Mesendoderm (in vitro differentiated cells): ENCODE results near the gene URI1.

Experiments
- DNase-seq: peaks from one replicate; pipeline ENCODE4 v3.0.0; 2013
- H2AK5ac ChIP-seq: 2 replicates; pipeline ENCODE4 v1.6.1; 2013; ENCODE audit warnings: low read length, inconsistent platforms
- H2BK120ac ChIP-seq: 2 replicates; pipeline ENCODE4 v1.6.1; 2013; ENCODE audit warnings: low read depth, mild to moderate bottlenecking, low read length, moderate library complexity, mixed read lengths
- H2BK15ac ChIP-seq: replicated peaks from 2 replicates; pipeline ENCODE4 v1.6.1; 2013; ENCODE audit warnings: low read depth, mild to moderate bottlenecking, moderate library complexity
- H2BK5ac ChIP-seq: 2 replicates; pipeline ENCODE4 v1.6.1; 2013; ENCODE audit warnings: low read length, inconsistent platforms
- H3K18ac ChIP-seq: 2 replicates; pipeline ENCODE4 v1.6.1; 2013; ENCODE audit warnings: mild to moderate bottlenecking, low read length, mixed read lengths
- H3K23ac ChIP-seq: one replicate; pipeline ENCODE4 v1.6.1; 2013; ENCODE audit warnings: low read length
- H3K27ac ChIP-seq: 2 replicates; pipeline ENCODE4 v1.5.1; 2013; ENCODE audit warnings: low read depth, mild to moderate bottlenecking, inconsistent platforms, low read length, moderate library complexity
- H3K27me3 ChIP-seq: 2 replicates; pipeline ENCODE4 v1.6.1; 2013; ENCODE audit warnings: low read length, control low read depth, mild to moderate bottlenecking, inconsistent platforms; ENCODE audit not compliant: insufficient read depth, poor library complexity
- H3K36me3 ChIP-seq: 2 replicates; pipeline ENCODE4 v1.6.1; 2013; ENCODE audit warnings: low read length, inconsistent platforms; ENCODE audit not compliant: control insufficient read depth, insufficient read depth
- H3K4ac ChIP-seq: one replicate; pipeline ENCODE4 v1.6.1; 2013; ENCODE audit warnings: low read depth, mild to moderate bottlenecking, low read length, moderate library complexity
- H3K4me1 ChIP-seq: 2 replicates; pipeline ENCODE4 v1.6.1; 2013; ENCODE audit warnings: low read depth, low read length, inconsistent platforms; ENCODE audit not compliant: control insufficient read depth
- H3K4me2 ChIP-seq: 2 replicates; pipeline ENCODE4 v1.6.1; 2013; ENCODE audit warnings: low read length
- H3K4me3 ChIP-seq: 2 replicates; pipeline ENCODE4 v1.5.1; 2013; ENCODE audit warnings: mild to moderate bottlenecking, low read length
- H3K56ac ChIP-seq: one replicate; pipeline ENCODE4 v1.6.1; 2013; ENCODE audit warnings: low read length
- H3K79me1 ChIP-seq: 2 replicates; pipeline ENCODE4 v1.6.1; 2013; ENCODE audit warnings: low read length, inconsistent platforms
- H3K79me2 ChIP-seq: 2 replicates; pipeline ENCODE4 v1.6.1; 2013; ENCODE audit warnings: mild to moderate bottlenecking, low read length; ENCODE audit not compliant: control insufficient read depth, insufficient read depth
- H3K9ac ChIP-seq: 2 replicates; pipeline ENCODE4 v1.6.1; 2013; ENCODE audit warnings: low read length, inconsistent platforms
- H4K5ac ChIP-seq: one replicate; pipeline ENCODE4 v1.6.1; 2013; ENCODE audit warnings: low read length
- H4K8ac ChIP-seq: one replicate; pipeline ENCODE4 v1.6.1; 2013; ENCODE audit warnings: low read depth, mild to moderate bottlenecking, control low read depth, low read length, moderate library complexity
- WGBS: extraction: QIAGEN DNeasy Blood & Tissue Kit; methylation state at CpG from one replicate; pipeline ENCODE4 v1.1.7; 2013; ENCODE audit warnings: low lambda C conversion rate, missing lambda C conversion rate; ENCODE audit not compliant: insufficient coverage; ENCODE audit errors: extremely low coverage; 5-methylcytosine and 5-hydroxymethylcytosine counted together

Gene URI1

DNA sequence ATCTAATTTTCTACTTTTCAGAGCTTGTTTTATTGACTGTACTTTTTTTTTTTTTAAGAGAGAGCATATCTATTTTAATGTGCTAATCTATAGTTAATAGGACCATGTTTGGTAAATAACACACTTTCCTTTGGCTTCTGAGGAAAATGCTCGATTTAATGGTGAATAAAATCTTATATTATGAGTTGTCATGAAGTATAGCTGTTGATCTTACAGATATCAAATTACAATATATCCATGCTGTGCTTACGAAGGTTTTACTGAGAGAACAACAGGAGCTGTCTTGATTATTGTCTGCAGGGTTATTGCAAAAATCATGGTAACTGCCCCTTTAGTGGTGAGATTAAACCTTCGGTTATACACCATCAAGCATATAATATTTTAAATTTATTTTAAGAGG, 29.6 kb downstream of the URI1 start:
- Histone ChIP-seq H4K8ac (no peak overlapping the region), H3K79me1 (peaks cover 7% of the 10 kb centered on the region), H4K5ac (no peak overlapping the region), H2BK120ac (no peak overlapping the region), H3K56ac (no peak overlapping the region), H2BK5ac (no peak overlapping the region), H3K79me2 (peaks cover 34% of the 10 kb centered on the region), H3K9ac (no peak overlapping the region), H3K4me1 (no peaks in the 10 kb centered on the region), H3K27me3 (no peaks in the 10 kb centered on the region), H3K36me3 (no peaks in the 10 kb centered on the region), H3K4me3 (no peak overlapping the region), H2AK5ac (no peak overlapping the region), H3K27ac (no peak overlapping the region), H3K4ac (no peak overlapping the region), H2BK15ac (no peak overlapping the region), H3K4me2 (no peak overlapping the region), H3K23ac (no peak overlapping the region), H3K18ac (no peak overlapping the region)
- no peak for DNase-seq
- no CpG with 5 or more reads among the region's 3 CpGs for WGBS

DNA sequence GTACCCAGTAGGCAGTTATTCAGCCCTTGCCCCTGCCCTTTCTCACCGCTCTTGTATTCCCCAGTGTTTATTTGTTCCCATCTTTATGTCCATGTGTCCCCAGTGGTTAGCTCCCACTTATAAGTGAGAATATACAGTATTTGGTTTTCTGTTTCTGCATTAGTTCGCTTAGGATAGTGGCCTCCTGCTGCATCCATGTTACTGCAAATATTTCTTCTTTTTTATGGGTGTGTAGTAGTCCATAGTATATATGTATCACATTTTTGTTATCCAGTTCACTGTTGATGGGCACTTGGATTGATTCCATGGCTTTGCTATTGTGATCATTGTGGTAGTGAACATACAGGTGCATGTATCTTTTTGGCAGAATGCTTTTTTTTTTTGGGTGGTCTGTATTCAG, 32.7 kb downstream of the URI1 start:
- Histone ChIP-seq H3K79me2 (peaks cover 25% of the 10 kb centered on the region), H3K4ac (no peak overlapping the region), H3K4me1 (no peaks in the 10 kb centered on the region), H3K27me3 (no peaks in the 10 kb centered on the region), H3K56ac (no peak overlapping the region), H2BK5ac (no peak overlapping the region), H4K8ac (no peak overlapping the region), H3K4me3 (no peak overlapping the region), H3K79me1 (peaks cover 7% of the 10 kb centered on the region), H3K23ac (no peak overlapping the region), H3K4me2 (no peak overlapping the region), H3K27ac (no peak overlapping the region), H2BK120ac (no peak overlapping the region), H2BK15ac (no peak overlapping the region), H2AK5ac (no peak overlapping the region), H3K18ac (no peak overlapping the region), H3K36me3 (no peaks in the 10 kb centered on the region), H3K9ac (no peak overlapping the region), H4K5ac (no peak overlapping the region)
- DNase-seq, result no peak
- WGBS, result no CpG with 5 or more reads among the region's 2 CpGs

DNA sequence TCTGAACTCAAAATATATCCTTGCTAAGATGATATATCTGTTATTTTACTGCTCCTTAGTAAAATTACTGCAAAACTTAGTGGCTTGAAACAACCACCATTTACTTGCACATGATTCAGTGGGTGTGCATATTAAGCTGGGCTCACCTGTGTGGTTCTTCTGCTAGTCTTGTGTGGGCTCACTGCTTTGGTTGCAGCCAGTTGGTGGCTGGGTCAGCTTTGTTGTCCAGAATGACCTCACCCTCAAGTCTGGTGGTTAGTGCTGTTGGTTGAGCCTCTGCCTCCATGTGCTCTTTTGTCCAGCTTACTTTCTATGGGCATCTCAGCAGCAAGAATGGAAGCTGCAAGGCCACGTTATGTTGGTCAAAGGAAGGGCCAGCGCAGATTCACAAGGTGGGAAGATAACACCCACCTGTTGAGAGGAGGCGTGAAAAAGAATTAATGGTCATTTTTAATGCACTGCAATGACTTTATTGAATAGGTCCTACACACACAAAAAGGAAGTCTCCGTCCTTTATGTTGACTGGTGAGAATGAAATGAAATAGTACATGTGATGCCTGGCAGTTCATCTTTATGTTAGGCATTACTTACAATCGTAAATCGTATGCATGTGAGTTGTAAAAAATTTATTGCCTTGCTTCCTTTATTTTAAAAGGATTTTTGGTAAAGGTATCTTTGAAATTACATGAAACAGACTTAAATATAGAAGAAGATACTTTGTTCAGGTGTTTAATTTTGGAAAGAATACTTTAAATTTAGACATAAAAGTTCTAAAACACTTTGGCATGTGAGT, 34.3 kb downstream of the URI1 start:
- H3K36me3 ChIP-seq, result no peaks in the 10 kb centered on the region
- H2BK15ac ChIP-seq, result no peak overlapping the region
- no peak overlapping the region for H3K9ac ChIP-seq
- H3K4ac ChIP-seq, result no peak overlapping the region
- no peak overlapping the region for H3K27ac ChIP-seq
- H3K27me3 ChIP-seq, result no peaks in the 10 kb centered on the region
- no peak overlapping the region for H3K4me2 ChIP-seq
- no peak overlapping the region for H4K8ac ChIP-seq
- H3K4me1 ChIP-seq, result no peaks in the 10 kb centered on the region
- no peak overlapping the region for H4K5ac ChIP-seq
- no peak for DNase-seq
- peaks cover 22% of the 10 kb centered on the region for H3K79me2 ChIP-seq
- no peak overlapping the region for H3K56ac ChIP-seq
- WGBS, result no CpG with 5 or more reads among the region's 6 CpGs
- peaks cover 7% of the 10 kb centered on the region for H3K79me1 ChIP-seq
- H3K4me3 ChIP-seq, result no peak overlapping the region
- no peak overlapping the region for H2AK5ac ChIP-seq
- H2BK120ac ChIP-seq, result no peak overlapping the region
- H3K23ac ChIP-seq, result no peak overlapping the region
- no peak overlapping the region for H2BK5ac ChIP-seq
- H3K18ac ChIP-seq, result no peak overlapping the region

DNA sequence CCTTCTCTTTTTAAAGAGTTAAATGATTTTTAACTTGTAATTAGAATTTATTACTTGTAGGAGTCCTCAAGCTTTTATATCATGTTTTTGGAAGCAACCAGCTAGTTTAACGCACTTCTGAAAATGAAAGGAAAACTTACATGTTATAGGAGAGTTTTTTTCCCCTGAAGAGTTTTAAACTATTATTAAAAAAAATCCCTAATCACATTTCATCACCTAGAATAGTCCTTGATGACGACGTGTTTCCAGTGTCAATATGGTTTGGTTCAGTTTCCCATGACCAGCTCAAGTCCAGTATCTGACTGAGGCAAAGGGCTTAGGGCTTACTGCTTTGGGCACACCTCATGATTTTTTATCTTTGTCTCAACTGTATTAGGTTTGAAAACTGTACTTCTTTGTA, 36.0 kb downstream of the URI1 start:
- H2BK5ac ChIP-seq, result no peak overlapping the region
- no peak overlapping the region for H2BK15ac ChIP-seq
- no peak overlapping the region for H3K27ac ChIP-seq
- H3K18ac ChIP-seq, result no peak overlapping the region
- no peaks in the 10 kb centered on the region for H3K27me3 ChIP-seq
- no peak overlapping the region for H2BK120ac ChIP-seq
- H3K79me1 ChIP-seq, result peaks cover 7% of the 10 kb centered on the region
- no peak overlapping the region for H3K23ac ChIP-seq
- no peaks in the 10 kb centered on the region for H3K4me1 ChIP-seq
- H3K4me3 ChIP-seq, result no peak overlapping the region
- no peak overlapping the region for H3K9ac ChIP-seq
- H3K36me3 ChIP-seq, result no peaks in the 10 kb centered on the region
- H4K8ac ChIP-seq, result no peak overlapping the region
- H3K56ac ChIP-seq, result no peak overlapping the region
- WGBS, result no CpG with 5 or more reads among the region's 3 CpGs
- no peak overlapping the region for H4K5ac ChIP-seq
- H3K79me2 ChIP-seq, result peaks cover 18% of the 10 kb centered on the region
- DNase-seq, result no peak
- H3K4ac ChIP-seq, result no peak overlapping the region
- H2AK5ac ChIP-seq, result no peak overlapping the region
- H3K4me2 ChIP-seq, result no peak overlapping the region

DNA sequence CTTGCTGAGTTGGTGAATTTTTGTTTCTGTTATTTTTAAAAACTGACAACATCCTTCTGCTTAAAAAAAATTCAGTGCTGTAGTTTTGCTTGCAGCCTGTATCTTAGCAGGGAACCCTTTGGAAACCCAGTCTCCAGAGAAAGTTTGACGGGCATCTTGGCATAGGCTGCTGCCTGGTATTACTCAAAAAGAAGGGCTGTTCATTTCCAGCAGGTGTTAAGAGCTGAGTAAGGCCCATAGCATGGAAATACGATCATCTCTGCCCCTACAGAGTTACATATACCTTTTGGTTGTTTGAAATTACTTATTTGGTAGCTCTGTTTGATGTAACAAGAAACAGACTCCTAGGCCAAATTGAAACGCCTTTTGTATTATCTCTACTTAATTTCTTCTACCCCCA, 41.5 kb downstream of the URI1 start:
- Histone ChIP-seq H2BK120ac (no peak overlapping the region), H3K27ac (no peak overlapping the region), H3K4me2 (no peak overlapping the region), H2BK5ac (no peak overlapping the region), H4K8ac (no peak overlapping the region), H3K23ac (no peak overlapping the region), H2BK15ac (no peak overlapping the region), H3K79me1 (no peaks in the 10 kb centered on the region), H3K18ac (no peak overlapping the region), H3K79me2 (peaks cover 3% of the 10 kb centered on the region), H4K5ac (no peak overlapping the region), H3K56ac (no peak overlapping the region), H3K36me3 (no peaks in the 10 kb centered on the region), H3K4ac (no peak overlapping the region), H2AK5ac (no peak overlapping the region), H3K4me1 (no peaks in the 10 kb centered on the region), H3K4me3 (no peak overlapping the region), H3K27me3 (no peaks in the 10 kb centered on the region), H3K9ac (no peak overlapping the region)
- WGBS, result no CpG with 5 or more reads among the region's 3 CpGs
- DNase-seq, result no peak

DNA sequence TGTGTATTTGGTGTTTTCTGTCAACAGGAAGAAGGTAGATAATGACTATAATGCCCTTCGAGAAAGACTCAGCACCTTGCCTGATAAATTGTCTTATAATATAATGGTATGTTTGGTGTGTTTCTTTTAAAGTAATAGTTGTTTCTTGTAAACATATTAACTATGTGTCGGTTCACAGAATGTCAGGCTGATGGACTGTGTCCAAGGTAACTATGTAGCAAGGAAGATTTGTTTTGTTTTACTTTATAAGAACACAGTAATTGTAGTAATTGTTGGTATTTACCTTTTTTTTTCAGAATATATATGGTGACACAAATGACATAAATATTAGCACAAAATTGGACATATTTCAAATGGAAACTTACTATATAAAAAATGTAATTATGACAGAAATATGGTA, 43.2 kb downstream of the URI1 start:
- peaks cover 2% of the 10 kb centered on the region for H3K79me2 ChIP-seq
- no peak overlapping the region for H3K4me3 ChIP-seq
- H3K4ac ChIP-seq, result no peak overlapping the region
- no peak overlapping the region for H3K56ac ChIP-seq
- no peak overlapping the region for H3K9ac ChIP-seq
- no peak overlapping the region for H4K8ac ChIP-seq
- no peak overlapping the region for H2BK120ac ChIP-seq
- H3K36me3 ChIP-seq, result no peaks in the 10 kb centered on the region
- no peaks in the 10 kb centered on the region for H3K27me3 ChIP-seq
- no CpG with 5 or more reads among the region's 2 CpGs for WGBS
- no peak overlapping the region for H3K18ac ChIP-seq
- H4K5ac ChIP-seq, result no peak overlapping the region
- no peak overlapping the region for H2AK5ac ChIP-seq
- H3K23ac ChIP-seq, result no peak overlapping the region
- no peak overlapping the region for H3K27ac ChIP-seq
- H3K79me1 ChIP-seq, result no peaks in the 10 kb centered on the region
- H2BK15ac ChIP-seq, result no peak overlapping the region
- no peak overlapping the region for H3K4me2 ChIP-seq
- H3K4me1 ChIP-seq, result no peaks in the 10 kb centered on the region
- no peak overlapping the region for H2BK5ac ChIP-seq
- no peak for DNase-seq
